PC-3 (cell line): ENCODE data around the gene GALNT18.

Source experiments
- CTCF ChIP-seq: fragments of 300-600 bp; sonication (generic); conservative IDR thresholded peaks from 2 replicates; pipeline ENCODE4 v1.5.1; 2017; ENCODE audit warnings: antibody characterized with exemption, low read depth, mild to moderate bottlenecking, low read length
- EZH2phosphoT487 ChIP-seq: fragments of 300-600 bp; sonication (generic); IDR thresholded peaks from 2 replicates; pipeline ENCODE4 v1.6.1; 2018; ENCODE audit warnings: mild to moderate bottlenecking, antibody characterized with exemption, low read length, borderline replicate concordance

GRCh38 chr11:11324090-11324489 is 297.7 kb downstream of the GALNT18 start:
- TF ChIP-seq CTCF (no peak), EZH2phosphoT487 (no peak)
